ENCODE results near the gene EPHA2. TPM values are rescaled to one million over a fixed set of nuclear protein-coding genes. Genes with fewer than 3 reads are reported as not detected.

EPHA2 gene
- polyA plus RNA-seq, 2 of the 4 experiments (the other 2 are of a cell fraction), result 59.3 to 93.2 TPM

GRCh38 chr1:16158025-16158424 lies 2.2 kb upstream of the EPHA2 start:
- ATAC-seq (no peak), DNase-seq (ENCODE audit: low read depth in 1 of 2, low spot score in 1 of 2) (no peak), FAIRE-seq (no peak)
- Histone ChIP-seq H3K4me3 (no peak overlapping the region), H3K9me3 (no peaks in the 10 kb centered on the region), H3K4me1 (peaks cover 42% of the 10 kb centered on the region), H3K4me2 (no peak overlapping the region), H3K27ac (peak overlapping the region in 1 of 2 experiments; percentile 100; a peak in 2 of 6 replicates)
- ChIA-PET POLR2A (no interaction called here), CTCF (interaction anchor here (16.2 kb wide), 1 partner anchor 80 kb away, joined by 222 read pairs; the partner anchor contains the start of gene FAM131C)
- TF ChIP-seq JUN (IDR thresholded peaks at IDR 0.05) (no peak), CBX2 (IDR thresholded peaks at IDR 0.05; ENCODE audit: borderline replicate concordance, low read depth) (no peak), ZSCAN20 (CRISPR knock-in tag; IDR thresholded peaks at IDR 0.05) (no peak), HDAC2 (IDR thresholded peaks at IDR 0.05) (no peak), ESRRA (IDR thresholded peaks at IDR 0.05; ENCODE audit: borderline replicate concordance, low read length) (no peak)
- 90% methylated on average over 5 of the region's 5 CpGs for WGBS (ENCODE audit: missing lambda C conversion rate)

DNA sequence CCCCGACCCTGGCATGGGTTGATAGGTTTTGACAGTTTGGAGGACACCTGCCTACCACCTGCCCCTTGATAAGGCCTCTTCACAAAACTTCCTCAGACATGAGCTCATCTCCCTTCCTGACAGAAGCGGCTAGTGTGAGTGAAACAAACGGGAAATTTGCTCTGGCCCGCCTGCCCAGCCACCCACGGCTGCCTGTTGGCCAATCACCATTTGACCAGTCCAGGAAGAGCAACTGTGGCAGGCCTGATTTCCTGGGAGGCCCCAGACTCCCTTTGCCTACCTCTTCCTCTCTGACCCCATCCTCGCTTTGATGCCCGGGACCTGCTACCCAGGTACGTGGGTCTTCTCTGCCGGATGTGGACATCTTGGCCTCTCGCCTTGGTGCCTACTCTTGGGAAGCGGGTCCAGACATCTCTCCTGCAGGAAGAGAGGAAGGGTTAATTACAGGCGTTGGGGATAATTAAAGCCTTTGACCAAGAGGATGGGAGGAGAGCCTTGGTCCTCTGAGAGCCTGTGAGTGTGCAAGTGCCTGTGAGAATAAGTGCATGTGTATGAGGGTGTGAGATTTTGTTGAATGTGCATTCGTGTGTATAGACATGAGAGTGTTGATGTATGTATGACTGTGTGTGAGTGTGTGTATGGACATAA lies 1.1 kb upstream of the EPHA2 start:
- Histone ChIP-seq H3K27ac (peak overlapping the region; percentile 97 to 100), H3K4me1 (peaks cover 38% of the 10 kb centered on the region), H3K9me3 (no peaks in the 10 kb centered on the region), H3K4me3 (peak overlapping the region; percentile 93; the same call in 2 of the 3 replicates), H3K4me2 (peak overlapping the region; percentile 98)
- no peak for TF ChIP-seq SMC3 (IDR thresholded peaks at IDR 0.05)
- no peak for TF ChIP-seq REST (IDR thresholded peaks at IDR 0.05)
- no peak for TF ChIP-seq HES2 (IDR thresholded peaks at IDR 0.05)
- 69% methylated on average over 13 of the region's 13 CpGs for WGBS (ENCODE audit: missing lambda C conversion rate)
- DNase-seq (ENCODE audit: low read depth in 1 of 2, low spot score in 1 of 2) (no peak), FAIRE-seq (no peak), ATAC-seq (no peak)
- ChIA-PET POLR2A (interaction anchor here (0.6 to 4.1 kb wide), 8 partner anchors 7 to 82 kb away, joined by 3 to 35 read pairs (median 4); no protein-coding TSS in a partner anchor), CTCF (interaction anchor here (1.1 to 16.2 kb wide), 4 partner anchors 16 to 79 kb away, joined by 3 to 222 read pairs (median 78); partner anchors contain the start of gene FAM131C)

DNA sequence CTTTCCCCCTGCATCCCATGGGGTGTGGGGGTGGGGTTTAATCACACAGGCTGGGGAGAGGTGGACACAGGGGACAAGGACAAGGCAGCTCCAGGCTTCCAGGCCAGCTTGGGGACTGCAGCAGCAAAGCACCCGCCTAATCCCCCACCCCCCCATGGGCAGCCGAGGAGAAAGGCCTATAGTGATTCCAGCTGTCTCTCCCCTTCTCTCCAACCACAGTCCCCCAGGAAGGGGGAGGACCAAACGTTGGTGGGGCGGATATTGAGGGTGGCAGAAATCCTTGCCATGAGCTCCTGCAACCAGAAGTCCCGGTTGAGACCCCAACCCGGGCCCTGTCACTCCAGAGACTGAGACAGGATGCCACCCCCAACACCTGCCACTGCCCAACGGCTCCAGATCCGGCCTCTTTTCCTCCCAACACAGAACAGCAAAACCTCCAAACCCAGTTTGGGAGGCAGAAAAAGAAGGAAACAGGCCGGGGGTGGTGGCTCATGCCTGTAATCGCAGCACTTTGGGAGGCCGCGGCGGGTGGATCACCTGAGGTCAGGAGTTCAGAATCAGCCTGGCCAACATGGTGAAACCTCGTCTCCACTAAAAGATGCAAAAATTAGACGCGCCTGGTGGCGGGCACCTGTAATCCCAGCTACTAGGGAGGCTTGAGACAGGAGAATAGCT lies 1.7 kb downstream of the EPHA2 start:
- no peak for DNase-seq (ENCODE audit: low read depth in 1 of 2, low spot score in 1 of 2)
- Histone ChIP-seq H3K27ac (peak overlapping the region; percentile 97 to 100), H3K4me2 (peak overlapping the region; percentile 98), H3K9me3 (no peaks in the 10 kb centered on the region), H3K4me3 (peak overlapping the region; percentile 93), H3K4me1 (peaks cover 57% of the 10 kb centered on the region)
- ATAC-seq, result no peak
- TF ChIP-seq JUN (IDR thresholded peaks at IDR 0.05) (peak in 1 of 2 experiments; percentile 57; a peak in 1 of 5 replicates), KDM5A (IDR thresholded peaks at IDR 0.05) (no peak)
- POLR2A ChIA-PET, result interaction anchor here (0.7 to 4.1 kb wide), 8 partner anchors 9 to 91 kb away, joined by 3 to 35 read pairs (median 6); no protein-coding TSS in a partner anchor
- no peak for FAIRE-seq
- CTCF ChIA-PET, result interaction anchor here (0.7 to 16.2 kb wide), 11 partner anchors 8 to 76 kb away, joined by 3 to 222 read pairs (median 6); partner anchors contain the start of gene FAM131C
- WGBS (ENCODE audit: missing lambda C conversion rate), result 2% methylated on average over 15 of the region's 17 CpGs

GRCh38 chr1:16153096-16153998 lies 2.5 kb downstream of the EPHA2 start:
- POLR2A ChIA-PET, result interaction anchor here (0.6 to 4.1 kb wide), 3 partner anchors 9 to 91 kb away, joined by 3 to 24 read pairs (median 6); no protein-coding TSS in a partner anchor
- Histone ChIP-seq H3K9me3 (no peaks in the 10 kb centered on the region), H3K27ac (peak overlapping the region; percentile 97 to 100), H3K4me3 (peak overlapping the region; percentile 93), H3K4me1 (peaks cover 59% of the 10 kb centered on the region), H3K4me2 (peak overlapping the region; percentile 98)
- WGBS (ENCODE audit: missing lambda C conversion rate), result 3% methylated on average over 9 of the region's 13 CpGs
- ATAC-seq (no peak), FAIRE-seq (no peak), DNase-seq (ENCODE audit: low read depth in 1 of 2, low spot score in 1 of 2) (no peak)
- TF ChIP-seq, protein P1, sequence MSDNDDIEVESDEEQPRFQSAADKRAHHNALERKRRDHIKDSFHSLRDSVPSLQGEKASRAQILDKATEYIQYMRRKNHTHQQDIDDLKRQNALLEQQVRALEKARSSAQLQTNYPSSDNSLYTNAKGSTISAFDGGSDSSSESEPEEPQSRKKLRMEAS (IDR thresholded peaks at IDR 0.05), result peak; percentile 4; the same call in 1 of the 2 replicates
- no peak for TF ChIP-seq RAD21 (conservative IDR thresholded peaks at IDR 0.05 in 1 of 2, IDR thresholded peaks at IDR 0.05 in 1 of 2)
- CTCF ChIA-PET, result interaction anchor here (0.5 to 16.2 kb wide), 8 partner anchors 10 to 179 kb away, joined by 3 to 222 read pairs (median 6); partner anchors contain the start of gene FAM131C

Measured in A549 (cell line).